H1 (cell line): ENCODE measurements around the gene BICD1. TPM values are rescaled to one million over a fixed set of nuclear protein-coding genes. Genes with fewer than 3 reads are reported as not detected.

Experiments used
- BCL11A ChIP-seq, 2 experiments: IDR thresholded peaks; one replicate each; pipeline ENCODE4 v1.6.1; 2011; ENCODE audit warnings: low read depth in 2 of 2, low read length in 2 of 2, mild to moderate bottlenecking in 2 of 2
- CEBPB ChIP-seq: IDR thresholded peaks from 2 replicates; pipeline ENCODE4 v1.6.1; 2012; ENCODE audit warnings: low read depth, low read length
- CHD1 ChIP-seq: IDR thresholded peaks from 2 replicates; pipeline ENCODE4 v1.6.1; 2012; ENCODE audit warnings: low read depth, low read length, improper control_type of control experiment
- HDAC2 ChIP-seq, 2 experiments: fragments of 300-600 bp in 1 of 2; sonication (generic) in 1 of 2; IDR thresholded peaks; 2 replicates each; pipeline ENCODE4 v1.6.1; 2011 to 2012; ENCODE audit warnings: low read depth in 2 of 2, low read length in 2 of 2, mild to moderate bottlenecking in 2 of 2, moderate library complexity in 2 of 2, borderline replicate concordance in 1 of 2, inconsistent platforms in 1 of 2
- POU5F1 ChIP-seq: IDR thresholded peaks from 2 replicates; pipeline ENCODE4 v1.6.1; 2011; ENCODE audit warnings: low read depth, mild to moderate bottlenecking, low read length, moderate library complexity
- SAP30 ChIP-seq: fragments of 300-600 bp; sonication (generic); IDR thresholded peaks from 2 replicates; pipeline ENCODE4 v1.7.1; 2012; ENCODE audit warnings: low read length, moderate library complexity, mild to moderate bottlenecking, inconsistent platforms; ENCODE audit not compliant: insufficient read depth, insufficient replicate concordance
- SUZ12 ChIP-seq: fragments of 200-600 bp; sonication (generic); IDR thresholded peaks from 2 replicates; pipeline ENCODE4 v1.6.1; 2012; ENCODE audit warnings: mild to moderate bottlenecking, inconsistent platforms, low read length, moderate library complexity, mixed read lengths
- USF2 ChIP-seq: IDR thresholded peaks from 2 replicates; pipeline ENCODE4 v1.6.1; 2011; ENCODE audit warnings: low read length, improper control_type of control experiment
- polyA plus RNA-seq, 7 experiments: library from polyadenylated mRNA; depleted of rRNA in 3 of 7; stranded (reverse) in 5 of 7; unstranded in 2 of 7; fragments of >200 nt in 5 of 7; fragments of 200-250 nt in 2 of 7; gene quantifications; 1 replicate in 5 of 7; 2 replicates in 1 of 7; 4 replicates in 1 of 7; pipeline versions ENCODE4 v1.2.1 to v1.2.3, GENCODE V29; 2011 to 2013; ENCODE audit warnings: missing spikeins in 2 of 7, mixed read lengths in 2 of 7
- total RNA-seq: library from RNA; stranded (reverse); fragmentation: NEBNext Ultra II Directional; extraction: Animal tissue kit (Norgen Biotek cat#: 25700); gene quantifications from 2 replicates; pipeline ENCODE4 v1.2.1, GENCODE V29; 2021

Gene BICD1
- total and polyA plus RNA-seq, 2 of the 8 experiments (the other 6 are each of a cell fraction or from before 2014, with no cell fraction given): 34.1 to 58.4 TPM

DNA sequence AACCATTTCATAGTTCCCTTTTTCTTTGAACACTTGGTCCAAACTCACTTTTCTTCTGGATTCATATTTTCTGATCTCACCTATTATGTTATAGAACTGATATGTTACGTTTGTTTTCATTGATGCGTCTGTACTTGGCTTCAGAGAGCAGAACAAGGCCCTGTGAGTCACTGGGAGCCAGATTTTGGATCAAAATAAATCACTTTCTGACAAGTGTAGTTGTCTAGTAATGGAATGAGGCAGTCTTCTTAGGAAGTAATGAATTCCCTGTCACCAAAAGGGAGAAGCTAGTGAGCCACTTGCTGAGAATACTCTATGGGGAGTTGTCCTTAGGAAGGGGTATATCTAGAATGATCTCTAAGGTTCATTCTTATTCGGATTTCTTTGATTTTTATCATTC lies 10.2 kb downstream of the BICD1 start (continued):
- no peak for TF ChIP-seq USF2
- TF ChIP-seq CHD1: no peak
- no peak for TF ChIP-seq BCL11A (IDR thresholded peaks at IDR 0.05; ENCODE audit: low read depth in 2 of 2, low read length in 2 of 2)
- TF ChIP-seq POU5F1: no peak
- TF ChIP-seq HDAC2 (IDR thresholded peaks at IDR 0.05; ENCODE audit: borderline replicate concordance in 1 of 2, low read depth in 2 of 2, low read length in 2 of 2): no peak
- TF ChIP-seq SUZ12: no peak
- TF ChIP-seq CEBPB: no peak
- no peak for TF ChIP-seq SAP30
- TF ChIP-seq, all 59 proteins: peak for 0
